SU-DHL-6 (cell line): Measurements from ENCODE around the gene SPX.

Source experiments
- H2AFZ ChIP-seq: fragments of 200-600 bp; sonication (generic); 2 replicates; pipeline ENCODE4 v1.6.1; 2014; ENCODE audit warnings: low read depth, mild to moderate bottlenecking, moderate library complexity, mixed read lengths, antibody characterized with exemption, low read length; ENCODE audit not compliant: severe bottlenecking
- H3F3A ChIP-seq: fragments of 200-600 bp; shearing (Covaris generic); 2 replicates; pipeline ENCODE4 v1.6.0; 2016; ENCODE audit warnings: antibody characterized with exemption, mild to moderate bottlenecking; ENCODE audit not compliant: insufficient read depth
- H3K27ac ChIP-seq: fragments of 200-600 bp; sonication (generic); 2 replicates; pipeline ENCODE4 v1.5.1; 2016; ENCODE audit warnings: low read depth, mild to moderate bottlenecking, low read length, moderate library complexity, mixed read lengths
- H3K27me3 ChIP-seq: fragments of 200-600 bp; sonication (generic), shearing (Covaris generic); 2 replicates; pipeline ENCODE4 v1.6.0; 2014; ENCODE audit warnings: mild to moderate bottlenecking, low read length
- H3K36me3 ChIP-seq: fragments of 200-600 bp; sonication (generic); 2 replicates; pipeline ENCODE4 v1.6.1; 2014; ENCODE audit warnings: mild to moderate bottlenecking, low read length, mixed read lengths
- H3K4me2 ChIP-seq: fragments of 300-600, 200-600 bp; shearing (Covaris generic), sonication (generic); 2 replicates; pipeline ENCODE4 v1.6.0; 2014; ENCODE audit warnings: low read length, low read depth, mild to moderate bottlenecking; ENCODE audit not compliant: poor library complexity, severe bottlenecking
- H3K4me3 ChIP-seq: fragments of 200-600 bp; sonication (generic); 2 replicates; pipeline ENCODE4 v1.5.1; 2014; ENCODE audit warnings: antibody characterized with exemption, low read length, mild to moderate bottlenecking, mixed read lengths; ENCODE audit not compliant: insufficient read depth, poor library complexity, severe bottlenecking
- H3K79me2 ChIP-seq: fragments of 200-600 bp; sonication (generic); 2 replicates; pipeline ENCODE4 v1.6.1; 2014; ENCODE audit warnings: mild to moderate bottlenecking, low read length, moderate library complexity; ENCODE audit not compliant: insufficient read depth
- H3K9ac ChIP-seq: fragments of 200-600 bp; sonication (generic); 2 replicates; pipeline ENCODE4 v1.7.0; 2014; ENCODE audit warnings: mild to moderate bottlenecking, low read length
- H3K9me2 ChIP-seq: fragments of 200-600 bp; sonication (generic); replicated peaks from 2 replicates; pipeline ENCODE4 v1.6.1; 2014; ENCODE audit warnings: low read length; ENCODE audit not compliant: insufficient read depth
- H3K9me3 ChIP-seq: fragments of 200-600 bp; sonication (generic); 2 replicates; pipeline ENCODE4 v1.6.1; 2014; ENCODE audit warnings: low read length, mixed read lengths; ENCODE audit not compliant: insufficient read depth
- H4K20me1 ChIP-seq: fragments of 200-600 bp; sonication (generic); 2 replicates; pipeline ENCODE4 v1.6.1; 2014; ENCODE audit warnings: low read depth, mild to moderate bottlenecking, antibody characterized with exemption, low read length, moderate library complexity, mixed read lengths
- EZH2phosphoT487 ChIP-seq: fragments of 200-600 bp; sonication (generic), shearing (Covaris generic); conservative IDR thresholded peaks from 2 replicates; pipeline ENCODE4 v1.6.1; 2018; ENCODE audit warnings: mild to moderate bottlenecking, antibody characterized with exemption, low read length, moderate library complexity, mixed read lengths
- TF ChIP-seq, protein P1 (sequence below): fragments of 200-600 bp; sonication (generic); IDR thresholded peaks from one replicate; pipeline ENCODE4 v1.5.1; 2017; ENCODE audit warnings: antibody characterized with exemption, mild to moderate bottlenecking, low read length, moderate library complexity; ENCODE audit not compliant: insufficient read depth, poor library complexity, severe bottlenecking

SPX gene

DNA sequence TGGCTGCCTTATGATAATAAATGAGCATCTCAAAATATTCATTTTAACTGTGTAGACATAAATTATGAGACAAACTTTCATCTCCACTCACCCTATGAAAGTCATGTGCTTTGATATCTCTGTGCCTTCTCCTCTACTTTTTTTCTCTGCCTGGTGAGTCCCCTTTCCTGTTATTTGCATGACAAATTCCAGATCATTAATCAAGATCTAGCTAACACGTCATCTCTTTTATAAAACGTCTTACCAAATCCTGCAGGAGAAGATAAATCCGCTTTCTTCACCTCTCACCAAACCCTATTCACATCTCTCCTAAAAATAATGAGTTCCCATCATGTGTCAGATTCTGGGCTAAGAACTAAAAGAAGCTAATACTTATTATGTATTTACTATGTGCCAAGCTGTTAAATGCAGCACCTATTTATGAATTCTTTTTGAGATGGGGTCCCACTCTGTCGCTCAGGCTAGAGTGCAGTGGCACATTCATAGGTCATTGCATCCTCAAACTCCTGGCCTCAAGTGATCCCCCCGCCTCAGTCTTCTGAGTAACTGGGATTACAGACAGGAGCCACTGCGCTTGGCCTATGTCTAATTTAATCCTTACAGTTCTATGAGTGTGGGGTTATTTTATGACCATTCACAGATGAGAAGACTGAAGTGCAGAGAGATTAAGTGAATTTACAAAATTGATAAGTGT, 26.7 kb downstream of the SPX start:
- no peaks in the 10 kb centered on the region for H3K27me3 ChIP-seq
- H3K4me3 ChIP-seq: no peak overlapping the region
- H3K36me3 ChIP-seq: no peaks in the 10 kb centered on the region
- TF ChIP-seq EZH2phosphoT487: no peak
- TF ChIP-seq, protein P1, sequence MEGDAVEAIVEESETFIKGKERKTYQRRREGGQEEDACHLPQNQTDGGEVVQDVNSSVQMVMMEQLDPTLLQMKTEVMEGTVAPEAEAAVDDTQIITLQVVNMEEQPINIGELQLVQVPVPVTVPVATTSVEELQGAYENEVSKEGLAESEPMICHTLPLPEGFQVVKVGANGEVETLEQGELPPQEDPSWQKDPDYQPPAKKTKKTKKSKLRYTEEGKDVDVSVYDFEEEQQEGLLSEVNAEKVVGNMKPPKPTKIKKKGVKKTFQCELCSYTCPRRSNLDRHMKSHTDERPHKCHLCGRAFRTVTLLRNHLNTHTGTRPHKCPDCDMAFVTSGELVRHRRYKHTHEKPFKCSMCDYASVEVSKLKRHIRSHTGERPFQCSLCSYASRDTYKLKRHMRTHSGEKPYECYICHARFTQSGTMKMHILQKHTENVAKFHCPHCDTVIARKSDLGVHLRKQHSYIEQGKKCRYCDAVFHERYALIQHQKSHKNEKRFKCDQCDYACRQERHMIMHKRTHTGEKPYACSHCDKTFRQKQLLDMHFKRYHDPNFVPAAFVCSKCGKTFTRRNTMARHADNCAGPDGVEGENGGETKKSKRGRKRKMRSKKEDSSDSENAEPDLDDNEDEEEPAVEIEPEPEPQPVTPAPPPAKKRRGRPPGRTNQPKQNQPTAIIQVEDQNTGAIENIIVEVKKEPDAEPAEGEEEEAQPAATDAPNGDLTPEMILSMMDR: no peak
- H4K20me1 ChIP-seq: no peaks in the 10 kb centered on the region
- no peak overlapping the region for H3K4me2 ChIP-seq
- no peaks in the 10 kb centered on the region for H3K79me2 ChIP-seq
- H3K9me3 ChIP-seq: no peaks in the 10 kb centered on the region
- H3K9ac ChIP-seq: no peak overlapping the region
- no peaks in the 10 kb centered on the region for H3F3A ChIP-seq
- no peaks in the 10 kb centered on the region for H3K9me2 ChIP-seq
- H3K27ac ChIP-seq: no peak overlapping the region
- no peak overlapping the region for H2AFZ ChIP-seq

DNA sequence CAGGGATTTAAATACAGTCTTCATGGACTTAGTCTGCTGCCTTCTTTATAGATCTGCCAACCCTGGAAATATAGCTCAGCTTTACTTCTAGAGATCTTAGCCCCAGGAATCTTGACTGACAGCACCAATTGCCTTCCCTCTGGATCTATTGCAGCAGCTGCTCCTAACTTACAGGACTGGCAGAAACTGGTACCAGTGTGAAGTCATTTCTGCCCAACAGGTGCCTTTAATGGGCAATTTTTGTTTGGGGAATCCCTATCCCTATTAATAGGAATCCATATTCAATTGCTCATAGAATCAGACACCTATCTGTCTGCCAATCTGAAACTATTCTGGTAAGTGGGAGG, 27.2 kb downstream of the SPX start:
- no peaks in the 10 kb centered on the region for H3F3A ChIP-seq

DNA sequence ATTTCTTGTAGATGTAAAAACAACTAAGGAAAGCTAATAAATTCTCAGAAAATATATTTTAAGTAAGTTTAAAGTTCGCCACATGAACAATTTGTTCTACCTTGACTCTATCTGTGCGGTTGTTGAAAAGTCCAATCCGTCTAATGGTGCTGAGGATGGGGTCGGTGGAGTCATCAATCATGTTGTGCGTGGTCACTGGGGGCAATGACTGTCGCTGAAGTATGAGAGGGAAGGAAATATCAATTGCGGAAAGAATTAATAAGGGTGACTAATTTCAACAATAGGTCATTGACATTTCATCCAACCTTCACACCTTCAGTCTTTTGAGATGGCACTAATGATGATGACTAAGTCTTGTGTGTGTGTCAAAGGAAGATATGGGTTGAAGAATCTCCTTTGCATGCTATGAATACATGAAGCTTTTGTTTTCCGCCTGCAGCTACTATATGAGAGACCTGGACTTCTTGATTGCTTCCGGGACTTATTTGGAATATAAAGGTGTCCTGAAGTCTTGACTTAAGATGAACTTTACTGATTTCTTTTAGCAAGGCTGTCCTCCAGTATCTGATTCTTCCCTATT, 32.1 kb downstream of the SPX start:
- Histone ChIP-seq H3K9me2 (no peaks in the 10 kb centered on the region), H3K79me2 (no peaks in the 10 kb centered on the region), H3K4me3 (no peak overlapping the region), H3K27ac (no peak overlapping the region), H3K4me2 (no peak overlapping the region), H3K9ac (no peak overlapping the region), H3F3A (no peaks in the 10 kb centered on the region), H3K9me3 (no peaks in the 10 kb centered on the region), H4K20me1 (no peaks in the 10 kb centered on the region), H2AFZ (no peak overlapping the region), H3K27me3 (no peaks in the 10 kb centered on the region), H3K36me3 (no peaks in the 10 kb centered on the region)
- no peak for TF ChIP-seq EZH2phosphoT487
- TF ChIP-seq, protein P1: no peak

More for the DNA sequence above, 27.2 kb downstream of the SPX start:
- no peak overlapping the region for H3K27ac ChIP-seq
- H3K79me2 ChIP-seq: no peaks in the 10 kb centered on the region
- H3K27me3 ChIP-seq: no peaks in the 10 kb centered on the region
- no peaks in the 10 kb centered on the region for H4K20me1 ChIP-seq
- H3K9me2 ChIP-seq: no peaks in the 10 kb centered on the region
- no peak overlapping the region for H3K9ac ChIP-seq
- H3K36me3 ChIP-seq: no peaks in the 10 kb centered on the region
- TF ChIP-seq EZH2phosphoT487: no peak
- TF ChIP-seq, protein P1: no peak
- H3K9me3 ChIP-seq: no peaks in the 10 kb centered on the region
- H3K4me2 ChIP-seq: no peak overlapping the region
- no peak overlapping the region for H3K4me3 ChIP-seq
- H2AFZ ChIP-seq: no peak overlapping the region
